ENCODE results near the gene LRP1.

LRP1 gene

GRCh38 chr12:57127726-57128518 is at the start of gene LRP1:
LRP1 (plus strand) TSS chr12:57128483; CDS start chr12:57128965, 482 bp downstream.
- DNase-seq (ENCODE audit: low read depth): no peak

- peak; percentile 100 for DNase-seq (ENCODE audit: low read depth)
Measured at GRCh38 chr12:57078519-57079404, 49.5 kb upstream of the LRP1 start, which contains the start of gene NEMP1. NEMP1 (minus strand) TSS chr12:57078791; CDS start chr12:57078745, 46 bp downstream.

DNA sequence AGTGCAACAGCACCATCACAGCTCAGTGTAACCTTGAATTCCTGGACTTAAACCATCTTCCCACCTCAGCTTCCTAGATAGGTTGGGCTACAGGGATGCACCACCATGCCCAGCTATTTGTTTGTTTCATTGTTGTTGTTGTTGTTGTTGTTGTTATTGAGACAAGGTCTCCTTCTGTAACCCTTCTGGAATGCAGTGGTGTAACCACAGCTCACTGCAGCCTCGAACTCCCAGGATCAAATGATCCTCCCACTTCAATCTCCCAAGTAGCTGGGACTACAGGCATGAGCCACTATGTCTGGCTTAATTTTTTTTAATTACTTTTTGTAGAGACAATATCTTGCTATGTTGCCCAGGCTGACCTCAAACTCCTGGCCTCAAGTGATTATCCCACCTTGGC is 48.5 kb upstream of the LRP1 start:
- no peak for DNase-seq (ENCODE audit: low read depth)

DNA sequence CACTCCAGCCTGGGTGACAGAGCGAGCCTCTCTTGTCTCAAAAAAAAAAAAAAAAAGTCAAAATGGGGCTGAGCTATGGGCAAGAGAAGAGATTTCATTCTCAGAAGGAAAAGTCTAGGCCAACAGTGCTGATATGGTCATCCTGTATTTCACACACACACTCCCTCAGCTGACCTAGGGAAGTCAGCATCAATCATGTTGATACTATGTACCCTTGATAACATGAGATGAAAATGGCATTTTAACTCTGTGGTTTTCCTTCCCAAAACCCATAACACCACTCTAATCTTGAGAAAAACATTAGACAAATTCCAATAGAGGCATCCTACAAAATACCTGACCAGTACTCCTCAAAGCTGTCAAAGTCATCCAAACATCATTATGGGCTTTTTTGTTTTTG is 47.4 kb upstream of the LRP1 start:
- DNase-seq (ENCODE audit: low read depth): no peak

DNA sequence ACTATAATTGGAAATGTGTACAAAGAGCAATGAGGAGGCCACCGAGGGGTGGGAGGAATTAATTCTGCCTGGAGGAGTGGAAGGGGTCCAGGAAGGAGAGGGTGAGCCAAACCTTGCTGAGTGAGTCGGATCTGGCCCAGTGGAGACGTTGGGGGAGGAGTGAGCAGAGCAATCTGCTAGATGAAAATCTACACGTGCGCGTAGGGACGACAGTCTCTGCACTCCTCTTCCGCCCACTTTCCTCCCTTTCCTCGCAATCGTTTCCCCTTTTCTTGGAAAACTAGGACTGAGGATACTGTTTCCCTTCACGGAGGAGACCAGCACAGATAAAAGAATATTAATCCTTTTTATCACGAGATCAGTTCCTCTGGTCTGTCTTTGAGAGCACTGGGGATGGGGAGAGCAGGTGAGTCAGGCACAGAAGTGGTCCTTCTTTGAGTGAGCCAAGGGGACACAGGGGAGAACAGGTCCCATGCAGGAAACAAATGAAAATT is 42.2 kb upstream of the LRP1 start:
- no peak for DNase-seq (ENCODE audit: low read depth)

DNA sequence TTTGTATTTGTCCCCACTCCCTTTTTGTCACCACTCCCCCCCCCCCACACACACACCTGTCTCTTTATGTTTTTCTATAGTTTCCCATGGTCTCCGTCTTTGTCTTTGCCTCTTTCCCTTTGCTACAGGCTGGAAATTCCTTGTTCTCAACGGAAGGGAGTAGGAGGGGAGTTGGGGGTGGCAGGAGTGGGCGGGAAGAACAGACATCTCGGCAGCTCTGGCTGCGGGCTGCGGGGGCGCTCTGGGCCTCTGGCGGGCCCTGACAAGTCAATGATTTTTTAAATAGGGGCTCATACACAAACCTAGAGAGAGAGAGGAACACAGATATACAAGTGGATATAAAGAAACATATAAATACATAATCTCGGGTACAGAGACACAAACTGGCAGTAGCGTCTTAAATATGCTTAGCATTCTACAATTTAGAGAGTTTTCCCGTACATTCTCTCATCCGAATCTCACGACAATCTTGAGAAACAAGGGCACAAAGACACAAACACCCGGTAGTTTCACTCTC is 41.7 kb upstream of the LRP1 start:
- no peak for DNase-seq (ENCODE audit: low read depth)

DNA sequence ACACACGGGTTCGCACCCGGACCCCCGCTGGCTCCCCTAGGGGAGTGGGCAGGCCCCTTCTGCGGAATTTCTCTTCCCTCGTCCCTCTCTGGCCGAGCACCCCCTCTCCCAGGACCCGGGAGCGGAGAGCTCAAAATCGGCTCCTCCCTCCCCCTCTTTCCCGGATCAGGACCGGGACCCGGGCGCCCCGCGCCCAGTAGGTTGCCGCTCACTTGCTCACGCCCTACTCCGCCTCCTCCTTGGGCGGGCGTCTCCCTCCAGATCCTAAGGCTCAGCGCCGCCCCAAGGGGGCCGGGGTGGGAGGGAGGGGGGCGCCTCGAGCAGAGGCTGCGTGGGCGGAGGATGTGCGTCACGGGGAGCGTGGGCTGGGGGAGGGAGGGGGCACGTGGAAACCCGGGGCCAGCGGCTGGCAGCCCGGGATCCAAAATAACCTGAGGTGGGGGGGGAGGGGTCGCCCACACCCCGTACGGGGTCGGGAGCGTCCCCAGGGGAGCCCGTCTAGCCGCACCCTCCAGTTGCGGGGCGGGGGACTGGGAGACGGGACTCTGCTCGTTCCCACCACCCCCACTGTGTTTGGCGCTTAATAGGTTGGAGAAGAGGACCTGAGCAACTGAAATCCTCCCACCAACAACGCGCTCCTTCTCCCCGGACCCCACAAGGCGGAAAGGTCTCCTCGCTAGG is 41.1 kb upstream of the LRP1 start:
- DNase-seq (ENCODE audit: low read depth): no peak

DNA sequence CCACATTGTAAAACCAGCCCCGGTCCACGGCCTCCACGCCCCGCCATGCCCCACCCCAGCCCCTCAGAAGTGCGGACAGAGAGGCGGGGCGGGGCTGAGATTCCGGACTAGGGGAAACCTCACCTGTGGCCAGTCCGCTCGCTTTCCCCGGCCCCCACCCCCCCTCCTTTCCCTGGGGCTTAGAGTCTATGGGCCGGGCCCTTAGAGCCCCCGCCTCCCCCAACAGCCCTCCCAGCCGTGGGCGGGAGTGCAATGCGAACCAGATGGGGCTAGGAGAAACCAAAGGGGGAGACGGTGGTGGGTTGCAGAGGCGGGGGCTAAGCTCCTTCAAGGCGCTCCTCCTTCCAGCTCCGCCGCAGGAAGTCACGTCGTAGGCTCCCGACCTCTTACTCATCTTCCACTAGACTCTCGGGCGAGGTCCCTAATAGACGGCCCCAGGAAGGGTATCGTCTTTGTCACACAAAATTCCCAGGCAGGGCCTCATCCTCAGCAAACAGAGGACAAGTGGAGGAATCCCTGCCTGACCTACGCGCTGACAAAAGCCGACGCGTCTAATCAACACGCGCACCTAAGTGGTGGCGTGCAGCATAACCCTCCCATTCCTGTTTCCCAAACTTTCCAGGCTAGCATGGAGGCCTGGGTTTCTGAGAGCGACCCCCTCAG is 40.5 kb upstream of the LRP1 start:
- DNase-seq (ENCODE audit: low read depth): peak; percentile 85

- peak; percentile 79 for DNase-seq (ENCODE audit: low read depth)
Measured at GRCh38 chr12:57088354-57089270, 39.7 kb upstream of the LRP1 start, which contains the start of gene NAB2. NAB2 (plus strand) TSS chr12:57089114; CDS start chr12:57089272, 158 bp downstream.

DNA sequence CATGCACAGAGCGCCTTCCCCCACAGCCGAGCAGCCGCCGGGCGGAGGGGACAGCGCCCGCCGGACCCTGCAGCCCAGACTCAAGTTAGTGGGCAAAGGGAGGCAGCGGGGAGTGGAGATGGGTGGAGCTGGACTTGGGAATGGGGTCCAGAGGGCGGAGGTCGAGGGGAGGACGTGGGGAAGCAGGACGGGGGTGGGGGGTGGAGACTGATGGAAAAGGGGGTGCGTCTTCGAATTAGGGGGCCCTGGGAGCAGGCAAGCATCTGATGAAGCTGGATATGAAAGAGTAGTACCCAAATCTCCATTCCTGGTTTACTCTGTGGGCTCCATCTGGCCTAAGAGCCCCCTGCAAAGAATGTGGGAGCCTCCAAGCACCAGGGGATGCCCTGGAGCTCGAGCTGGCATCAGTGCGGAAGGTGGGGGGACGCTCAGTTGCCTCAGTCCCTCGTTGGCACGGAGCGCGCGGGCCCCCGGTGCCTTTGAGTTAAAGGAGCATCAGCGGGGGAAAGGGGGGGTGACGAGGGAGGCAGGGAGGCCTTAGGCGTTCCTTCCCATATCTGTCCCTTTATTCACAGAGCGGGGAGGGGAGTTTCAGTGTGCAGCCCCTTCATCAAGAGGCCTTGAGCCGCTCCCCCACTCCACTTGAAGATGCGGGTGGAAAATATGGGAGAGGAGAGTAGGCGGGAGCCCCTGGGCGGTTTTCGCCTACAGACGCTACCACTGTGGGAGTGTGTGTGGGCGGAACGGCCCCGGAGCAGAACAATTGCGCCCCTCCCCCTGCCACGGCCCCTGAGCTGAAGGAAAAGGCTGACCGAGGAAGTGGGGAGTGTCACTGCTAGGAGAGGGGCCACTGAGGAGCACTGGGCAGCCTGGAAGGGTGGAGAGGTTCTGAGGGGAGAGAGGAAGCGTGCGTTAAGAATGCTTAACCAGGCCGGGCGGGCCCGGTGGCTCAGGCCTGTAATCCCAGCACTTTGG is 38.7 kb upstream of the LRP1 start:
- DNase-seq (ENCODE audit: low read depth): no peak

DNA sequence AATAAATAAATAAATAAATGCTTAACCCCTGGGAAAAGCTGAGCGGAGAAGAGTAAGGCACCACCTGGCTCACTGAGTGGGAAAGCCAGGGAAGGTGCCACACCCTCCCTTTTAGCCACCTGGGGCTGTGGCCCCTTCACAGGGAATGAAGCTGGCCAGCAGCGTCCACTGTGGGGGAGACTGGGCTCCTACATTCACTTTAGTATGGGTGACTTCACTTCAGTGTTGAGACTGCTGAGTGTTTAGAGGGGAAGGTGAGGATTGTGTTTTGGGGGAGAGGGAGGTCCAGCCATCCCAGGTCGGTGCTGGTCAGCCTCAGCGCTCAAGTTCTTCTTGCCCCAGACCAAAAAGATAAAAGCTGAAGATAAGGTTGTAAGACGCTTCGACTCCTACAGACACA is 37.8 kb upstream of the LRP1 start:
- DNase-seq (ENCODE audit: low read depth): no peak

GRCh38 chr12:57090924-57091637 is 37.2 kb upstream of the LRP1 start:
- no peak for DNase-seq (ENCODE audit: low read depth)

DNA sequence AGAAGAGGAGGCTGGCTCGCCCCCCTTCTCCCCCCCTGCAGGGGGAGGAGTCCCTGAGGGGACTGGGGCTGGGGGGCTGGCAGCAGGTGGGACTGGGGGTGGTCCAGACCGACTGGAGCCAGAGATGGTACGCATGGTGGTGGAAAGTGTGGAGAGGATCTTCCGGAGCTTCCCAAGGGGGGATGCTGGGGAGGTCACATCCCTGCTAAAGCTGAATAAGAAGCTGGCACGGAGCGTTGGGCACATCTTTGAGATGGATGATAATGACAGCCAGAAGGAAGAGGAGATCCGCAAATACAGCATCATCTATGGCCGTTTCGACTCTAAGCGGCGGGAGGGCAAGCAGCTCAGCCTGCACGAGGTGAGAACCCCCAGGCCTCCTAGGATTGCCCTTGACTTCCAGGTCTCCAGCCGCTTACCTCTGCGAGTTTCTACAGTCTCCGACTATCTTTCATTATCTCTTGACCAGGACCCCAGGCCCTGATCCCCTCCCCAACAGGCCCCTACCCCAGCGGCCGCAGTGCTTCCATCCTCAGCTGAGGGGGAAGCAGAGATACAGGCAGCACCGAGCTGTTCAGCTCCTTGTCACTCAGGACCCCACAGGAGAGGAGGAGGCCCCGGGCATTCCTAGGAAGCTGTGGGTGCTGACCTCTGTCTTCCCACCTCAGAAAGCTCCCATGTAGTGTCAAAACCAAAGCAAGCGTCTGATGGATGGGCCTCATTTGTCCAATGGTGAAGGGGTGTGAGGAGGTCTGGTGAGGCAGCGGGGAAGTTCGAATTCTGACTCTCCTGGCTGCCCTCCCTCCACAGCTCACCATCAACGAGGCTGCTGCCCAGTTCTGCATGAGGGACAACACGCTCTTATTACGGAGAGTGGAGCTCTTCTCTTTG is 36.4 kb upstream of the LRP1 start:
- no peak for DNase-seq (ENCODE audit: low read depth)

DNA sequence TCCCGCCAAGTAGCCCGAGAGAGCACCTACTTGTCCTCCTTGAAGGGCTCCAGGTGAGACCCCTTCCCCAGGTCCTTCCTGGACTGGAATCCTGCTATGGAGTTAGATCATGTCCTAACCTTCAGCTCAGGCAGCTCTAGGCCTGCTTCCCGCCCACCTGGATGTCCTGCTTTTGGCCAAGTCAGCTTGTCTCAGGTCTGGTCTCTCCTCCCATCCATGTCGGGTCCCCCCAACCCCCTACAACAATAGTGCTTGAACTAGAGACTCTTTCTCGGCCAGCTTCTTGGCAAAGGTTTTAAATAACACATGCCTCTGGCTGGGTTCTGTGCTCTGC is 35.8 kb upstream of the LRP1 start:
- no peak for DNase-seq (ENCODE audit: low read depth)

- DNase-seq (ENCODE audit: low read depth): no peak
Measured at GRCh38 chr12:57092876-57093414, 35.3 kb upstream of the LRP1 start.

GRCh38 chr12:57093415-57094207 is 34.7 kb upstream of the LRP1 start:
- DNase-seq (ENCODE audit: low read depth): no peak

Data from HS-27A (cell line).